ENCODE data around the gene TYW1. TPM values are rescaled to one million over a fixed set of nuclear protein-coding genes. Genes with fewer than 3 reads are reported as not detected.
"Not testable (repeated sequence)": the region's sequence is repeated elsewhere in the genome, so short reads cannot be mapped to it uniquely, and the experiment has no call there.

TYW1 gene
- total RNA-seq, 2 donors from 2014 or later = 11.1 to 16.2 TPM

GRCh38 chr7:67196176-67196575, 199.5 kb downstream of the TYW1 start:
- not testable (repeated sequence) for ATAC-seq (replicated peaks); H3K4me3 Mint-ChIP-seq; H3K9me3 Mint-ChIP-seq; H3K27me3 Mint-ChIP-seq; H3K4me1 Mint-ChIP-seq; H3K27ac Mint-ChIP-seq
- peaks cover 44% of the 10 kb centered on the region for H3K36me3 Mint-ChIP-seq (ENCODE audit: low read depth)

- ATAC-seq (replicated peaks); H3K4me1 Mint-ChIP-seq; H3K4me3 Mint-ChIP-seq; H3K27ac Mint-ChIP-seq; H3K9me3 Mint-ChIP-seq; H3K27me3 Mint-ChIP-seq: not testable (repeated sequence)
- peaks cover 69% of the 10 kb centered on the region for H3K36me3 Mint-ChIP-seq (ENCODE audit: low read depth)
Measured at GRCh38 chr7:67198865-67199526, 202.4 kb downstream of the TYW1 start.

- not testable (repeated sequence) for ATAC-seq (replicated peaks); H3K27ac Mint-ChIP-seq; H3K4me1 Mint-ChIP-seq; H3K27me3 Mint-ChIP-seq; H3K4me3 Mint-ChIP-seq; H3K9me3 Mint-ChIP-seq
- H3K36me3 Mint-ChIP-seq (ENCODE audit: low read depth) = peaks cover 56% of the 10 kb centered on the region
Measured at GRCh38 chr7:67205772-67206171, 209.1 kb downstream of the TYW1 start.

GRCh38 chr7:67206452-67206851, 209.8 kb downstream of the TYW1 start:
- Mint-ChIP-seq H3K4me3 (no peak overlapping the region), H3K9me3 (no peaks in the 10 kb centered on the region), H3K27me3 (no peaks in the 10 kb centered on the region), H3K36me3 (ENCODE audit: low read depth) (peaks cover 58% of the 10 kb centered on the region), H3K27ac (no peak overlapping the region), H3K4me1 (peaks cover 10% of the 10 kb centered on the region)
- no peak for ATAC-seq (replicated peaks)

GRCh38 chr7:67208656-67209055, 212.0 kb downstream of the TYW1 start:
- H3K27me3 Mint-ChIP-seq; H3K27ac Mint-ChIP-seq; H3K4me3 Mint-ChIP-seq; ATAC-seq (replicated peaks); H3K9me3 Mint-ChIP-seq; H3K4me1 Mint-ChIP-seq: not testable (repeated sequence)
- H3K36me3 Mint-ChIP-seq (ENCODE audit: low read depth) = peaks cover 45% of the 10 kb centered on the region

- ATAC-seq (replicated peaks) = no peak
- no peak overlapping the region for H3K4me3 Mint-ChIP-seq
- H3K27me3 Mint-ChIP-seq = no peaks in the 10 kb centered on the region
- no peaks in the 10 kb centered on the region for H3K9me3 Mint-ChIP-seq
- H3K27ac Mint-ChIP-seq = no peak overlapping the region
- peaks cover 6% of the 10 kb centered on the region for H3K4me1 Mint-ChIP-seq
- H3K36me3 Mint-ChIP-seq (ENCODE audit: low read depth) = peaks cover 39% of the 10 kb centered on the region
Measured at GRCh38 chr7:67209256-67209655, 212.6 kb downstream of the TYW1 start.

GRCh38 chr7:67210567-67210966, 213.9 kb downstream of the TYW1 start:
- Mint-ChIP-seq H3K27me3 (no peaks in the 10 kb centered on the region), H3K27ac (no peak overlapping the region), H3K4me3 (no peak overlapping the region), H3K9me3 (no peaks in the 10 kb centered on the region), H3K4me1 (peaks cover 6% of the 10 kb centered on the region), H3K36me3 (ENCODE audit: low read depth) (peaks cover 30% of the 10 kb centered on the region)
- ATAC-seq (replicated peaks) = no peak

- ATAC-seq (replicated peaks); H3K27ac Mint-ChIP-seq; H3K27me3 Mint-ChIP-seq; H3K4me1 Mint-ChIP-seq; H3K4me3 Mint-ChIP-seq; H3K9me3 Mint-ChIP-seq: not testable (repeated sequence)
- peaks cover 30% of the 10 kb centered on the region for H3K36me3 Mint-ChIP-seq (ENCODE audit: low read depth)
Measured at GRCh38 chr7:67211650-67212330, 215.2 kb downstream of the TYW1 start.

GRCh38 chr7:67213038-67213437, 216.4 kb downstream of the TYW1 start:
- not testable (repeated sequence) for H3K9me3 Mint-ChIP-seq; H3K4me3 Mint-ChIP-seq; H3K27ac Mint-ChIP-seq; H3K4me1 Mint-ChIP-seq; ATAC-seq (replicated peaks); H3K27me3 Mint-ChIP-seq
- H3K36me3 Mint-ChIP-seq (ENCODE audit: low read depth) = peaks cover 28% of the 10 kb centered on the region

GRCh38 chr7:67223551-67223950, 226.9 kb downstream of the TYW1 start:
- not testable (repeated sequence) for H3K4me3 Mint-ChIP-seq; ATAC-seq (replicated peaks); H3K27ac Mint-ChIP-seq; H3K4me1 Mint-ChIP-seq; H3K9me3 Mint-ChIP-seq; H3K27me3 Mint-ChIP-seq
- H3K36me3 Mint-ChIP-seq (ENCODE audit: low read depth) = peaks cover 27% of the 10 kb centered on the region

GRCh38 chr7:67226340-67226907, 229.8 kb downstream of the TYW1 start:
- H3K4me1 Mint-ChIP-seq, H3K27me3 Mint-ChIP-seq, H3K9me3 Mint-ChIP-seq, H3K4me3 Mint-ChIP-seq: not testable (repeated sequence)
- Mint-ChIP-seq H3K27ac (peak overlapping the region; percentile 64), H3K36me3 (ENCODE audit: low read depth) (peaks cover 35% of the 10 kb centered on the region)
- peak; percentile 88 for ATAC-seq (replicated peaks)

- H3K27me3 Mint-ChIP-seq; H3K9me3 Mint-ChIP-seq; H3K4me3 Mint-ChIP-seq; H3K4me1 Mint-ChIP-seq; ATAC-seq (replicated peaks): not testable (repeated sequence)
- Mint-ChIP-seq H3K27ac (peak overlapping the region; percentile 64), H3K36me3 (ENCODE audit: low read depth) (peaks cover 34% of the 10 kb centered on the region)
Measured at GRCh38 chr7:67226967-67227366, 230.3 kb downstream of the TYW1 start.

- peaks cover 20% of the 10 kb centered on the region for H3K36me3 Mint-ChIP-seq (ENCODE audit: low read depth)
- H3K27ac Mint-ChIP-seq = not testable (repeated sequence)
Measured at GRCh38 chr7:67229018-67229417, 232.4 kb downstream of the TYW1 start.

GRCh38 chr7:67230029-67230428, 233.4 kb downstream of the TYW1 start:
- H3K4me3 Mint-ChIP-seq; H3K27me3 Mint-ChIP-seq; ATAC-seq (replicated peaks); H3K4me1 Mint-ChIP-seq; H3K27ac Mint-ChIP-seq; H3K9me3 Mint-ChIP-seq: not testable (repeated sequence)
- peaks cover 16% of the 10 kb centered on the region for H3K36me3 Mint-ChIP-seq (ENCODE audit: low read depth)

More at GRCh38 chr7:67229018-67229417, 232.4 kb downstream of the TYW1 start:
- H3K4me1 Mint-ChIP-seq; H3K9me3 Mint-ChIP-seq; H3K27me3 Mint-ChIP-seq; ATAC-seq (replicated peaks); H3K4me3 Mint-ChIP-seq: not testable (repeated sequence)

- not testable (repeated sequence) for H3K4me1 Mint-ChIP-seq; H3K9me3 Mint-ChIP-seq; H3K27ac Mint-ChIP-seq; ATAC-seq (replicated peaks); H3K4me3 Mint-ChIP-seq; H3K27me3 Mint-ChIP-seq
- H3K36me3 Mint-ChIP-seq (ENCODE audit: low read depth) = peaks cover 18% of the 10 kb centered on the region
Measured at GRCh38 chr7:67233506-67233905, 236.9 kb downstream of the TYW1 start.

All from activated T-helper 17 cell treated with anti-CD3 and anti-CD28 coated beads, Interleukin-2, amount 50 U/mL, for 72 hours (primary cell).